GM12891 (cell line): ENCODE data around the gene RABIF.

Experiments
- PAX5 ChIP-seq: IDR thresholded peaks from 2 replicates; pipeline ENCODE4 v1.6.1; 2011; ENCODE audit warnings: low read length, moderate library complexity, mild to moderate bottlenecking; ENCODE audit not compliant: insufficient read depth, severe bottlenecking
- POLR2A ChIP-seq: IDR thresholded peaks from 2 replicates; pipeline ENCODE4 v1.6.1; 2011; ENCODE audit warnings: low read depth, low read length, control low read depth
- POLR2AphosphoS5 ChIP-seq: IDR thresholded peaks from 2 replicates; pipeline ENCODE4 v1.6.1; 2011; ENCODE audit warnings: low read depth, low read length, control low read depth
- POU2F2 ChIP-seq: IDR thresholded peaks from 2 replicates; pipeline ENCODE4 v1.6.1; 2011; ENCODE audit warnings: low read depth, mild to moderate bottlenecking, control low read depth, low read length, moderate library complexity
- TAF1 ChIP-seq: IDR thresholded peaks from 2 replicates; pipeline ENCODE4 v1.6.1; 2011; ENCODE audit warnings: low read depth, low read length, control low read depth

- no peak for TF ChIP-seq TAF1
- TF ChIP-seq POU2F2: no peak
- TF ChIP-seq POLR2A: no peak
- TF ChIP-seq POLR2AphosphoS5: no peak
- TF ChIP-seq PAX5: no peak
Observed at GRCh38 chr1:202938287-202938925, 49.5 kb upstream of the RABIF start.
